Right renal cortex interstitium (tissue), 3 donors: Measurements from ENCODE around the gene CEACAM5. TPM values are rescaled to one million over a fixed set of nuclear protein-coding genes. Genes with fewer than 3 reads are reported as not detected.
"Not testable (repeated sequence)": the region's sequence is repeated elsewhere in the genome, so short reads cannot be mapped to it uniquely, and the experiment has no call there.

Experiments
- DNase-seq, 3 donors: peaks; one replicate each; pipeline ENCODE4 v3.0.0-alpha.2; 2013; ENCODE audit warnings: low read depth in 3 of 3, low spot score in 2 of 3
- polyA plus RNA-seq, 3 donors: library from polyadenylated mRNA; unstranded; fragments of 120-200 nt; gene quantifications; one replicate each; pipeline ENCODE4 v1.2.1, GENCODE V29; 2013; ENCODE audit not compliant: insufficient read length in 3 of 3

Gene CEACAM5
- polyA plus RNA-seq, 3 donors: 0.08 to 0.65 TPM; not detected in 1

- DNase-seq: no peak
These were observed 8.5 kb upstream of the CEACAM5 start for GRCh38 chr19:41699968-41700323.

- DNase-seq: no peak
These were observed 7.8 kb upstream of the CEACAM5 start for GRCh38 chr19:41700381-41701195.

DNA sequence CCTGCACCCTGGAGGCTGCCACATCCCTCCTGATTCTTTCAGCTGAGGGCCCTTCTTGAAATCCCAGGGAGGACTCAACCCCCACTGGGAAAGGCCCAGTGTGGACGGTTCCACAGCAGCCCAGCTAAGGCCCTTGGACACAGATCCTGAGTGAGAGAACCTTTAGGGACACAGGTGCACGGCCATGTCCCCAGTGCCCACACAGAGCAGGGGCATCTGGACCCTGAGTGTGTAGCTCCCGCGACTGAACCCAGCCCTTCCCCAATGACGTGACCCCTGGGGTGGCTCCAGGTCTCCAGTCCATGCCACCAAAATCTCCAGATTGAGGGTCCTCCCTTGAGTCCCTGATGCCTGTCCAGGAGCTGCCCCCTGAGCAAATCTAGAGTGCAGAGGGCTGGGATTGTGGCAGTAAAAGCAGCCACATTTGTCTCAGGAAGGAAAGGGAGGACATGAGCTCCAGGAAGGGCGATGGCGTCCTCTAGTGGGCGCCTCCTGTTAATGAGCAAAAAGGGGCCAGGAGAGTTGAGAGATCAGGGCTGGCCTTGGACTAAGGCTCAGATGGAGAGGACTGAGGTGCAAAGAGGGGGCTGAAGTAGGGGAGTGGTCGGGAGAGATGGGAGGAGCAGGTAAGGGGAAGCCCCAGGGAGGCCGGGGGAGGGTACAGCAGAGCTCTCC lies 6.9 kb upstream of the CEACAM5 start:
- no peak for DNase-seq

DNA sequence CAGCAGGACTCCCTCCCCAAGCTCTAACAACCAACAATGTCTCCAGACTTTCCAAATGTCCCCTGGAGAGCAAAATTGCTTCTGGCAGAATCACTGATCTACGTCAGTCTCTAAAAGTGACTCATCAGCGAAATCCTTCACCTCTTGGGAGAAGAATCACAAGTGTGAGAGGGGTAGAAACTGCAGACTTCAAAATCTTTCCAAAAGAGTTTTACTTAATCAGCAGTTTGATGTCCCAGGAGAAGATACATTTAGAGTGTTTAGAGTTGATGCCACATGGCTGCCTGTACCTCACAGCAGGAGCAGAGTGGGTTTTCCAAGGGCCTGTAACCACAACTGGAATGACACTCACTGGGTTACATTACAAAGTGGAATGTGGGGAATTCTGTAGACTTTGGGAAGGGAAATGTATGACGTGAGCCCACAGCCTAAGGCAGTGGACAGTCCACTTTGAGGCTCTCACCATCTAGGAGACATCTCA lies 6.2 kb upstream of the CEACAM5 start:
- no peak for DNase-seq

GRCh38 chr19:41703602-41704293 lies 4.7 kb upstream of the CEACAM5 start:
- no peak for DNase-seq

DNA sequence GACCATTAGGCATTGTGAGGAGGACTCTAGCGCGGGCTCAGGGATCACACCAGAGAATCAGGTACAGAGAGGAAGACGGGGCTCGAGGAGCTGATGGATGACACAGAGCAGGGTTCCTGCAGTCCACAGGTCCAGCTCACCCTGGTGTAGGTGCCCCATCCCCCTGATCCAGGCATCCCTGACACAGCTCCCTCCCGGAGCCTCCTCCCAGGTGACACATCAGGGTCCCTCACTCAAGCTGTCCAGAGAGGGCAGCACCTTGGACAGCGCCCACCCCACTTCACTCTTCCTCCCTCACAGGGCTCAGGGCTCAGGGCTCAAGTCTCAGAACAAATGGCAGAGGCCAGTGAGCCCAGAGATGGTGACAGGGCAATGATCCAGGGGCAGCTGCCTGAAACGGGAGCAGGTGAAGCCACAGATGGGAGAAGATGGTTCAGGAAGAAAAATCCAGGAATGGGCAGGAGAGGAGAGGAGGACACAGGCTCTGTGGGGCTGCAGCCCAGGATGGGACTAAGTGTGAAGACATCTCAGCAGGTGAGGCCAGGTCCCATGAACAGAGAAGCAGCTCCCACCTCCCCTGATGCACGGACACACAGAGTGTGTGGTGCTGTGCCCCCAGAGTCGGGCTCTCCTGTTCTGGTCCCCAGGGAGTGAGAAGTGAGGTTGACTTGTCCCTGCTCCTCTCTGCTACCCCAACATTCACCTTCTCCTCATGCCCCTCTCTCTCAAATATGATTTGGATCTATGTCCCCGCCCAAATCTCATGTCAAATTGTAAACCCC lies 2.8 kb upstream of the CEACAM5 start:
- peak; percentile 1 to 27 (median 21) for DNase-seq

DNA sequence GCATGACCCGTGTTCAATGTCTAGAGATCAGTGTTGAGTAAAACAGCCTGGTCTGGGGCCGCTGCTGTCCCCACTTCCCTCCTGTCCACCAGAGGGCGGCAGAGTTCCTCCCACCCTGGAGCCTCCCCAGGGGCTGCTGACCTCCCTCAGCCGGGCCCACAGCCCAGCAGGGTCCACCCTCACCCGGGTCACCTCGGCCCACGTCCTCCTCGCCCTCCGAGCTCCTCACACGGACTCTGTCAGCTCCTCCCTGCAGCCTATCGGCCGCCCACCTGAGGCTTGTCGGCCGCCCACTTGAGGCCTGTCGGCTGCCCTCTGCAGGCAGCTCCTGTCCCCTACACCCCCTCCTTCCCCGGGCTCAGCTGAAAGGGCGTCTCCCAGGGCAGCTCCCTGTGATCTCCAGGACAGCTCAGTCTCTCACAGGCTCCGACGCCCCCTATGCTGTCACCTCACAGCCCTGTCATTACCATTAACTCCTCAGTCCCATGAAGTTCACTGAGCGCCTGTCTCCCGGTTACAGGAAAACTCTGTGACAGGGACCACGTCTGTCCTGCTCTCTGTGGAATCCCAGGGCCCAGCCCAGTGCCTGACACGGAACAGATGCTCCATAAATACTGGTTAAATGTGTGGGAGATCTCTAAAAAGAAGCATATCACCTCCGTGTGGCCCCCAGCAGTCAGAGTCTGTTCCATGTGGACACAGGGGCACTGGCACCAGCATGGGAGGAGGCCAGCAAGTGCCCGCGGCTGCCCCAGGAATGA lies 1.5 kb upstream of the CEACAM5 start:
- no peak for DNase-seq

DNA sequence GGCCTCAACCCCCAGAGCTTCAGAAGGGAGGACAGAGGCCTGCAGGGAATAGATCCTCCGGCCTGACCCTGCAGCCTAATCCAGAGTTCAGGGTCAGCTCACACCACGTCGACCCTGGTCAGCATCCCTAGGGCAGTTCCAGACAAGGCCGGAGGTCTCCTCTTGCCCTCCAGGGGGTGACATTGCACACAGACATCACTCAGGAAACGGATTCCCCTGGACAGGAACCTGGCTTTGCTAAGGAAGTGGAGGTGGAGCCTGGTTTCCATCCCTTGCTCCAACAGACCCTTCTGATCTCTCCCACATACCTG lies 969 bp upstream of the CEACAM5 start:
- no peak for DNase-seq

- DNase-seq: no peak
These were observed 505 bp upstream of the CEACAM5 start for GRCh38 chr19:41707871-41708371.

DNA sequence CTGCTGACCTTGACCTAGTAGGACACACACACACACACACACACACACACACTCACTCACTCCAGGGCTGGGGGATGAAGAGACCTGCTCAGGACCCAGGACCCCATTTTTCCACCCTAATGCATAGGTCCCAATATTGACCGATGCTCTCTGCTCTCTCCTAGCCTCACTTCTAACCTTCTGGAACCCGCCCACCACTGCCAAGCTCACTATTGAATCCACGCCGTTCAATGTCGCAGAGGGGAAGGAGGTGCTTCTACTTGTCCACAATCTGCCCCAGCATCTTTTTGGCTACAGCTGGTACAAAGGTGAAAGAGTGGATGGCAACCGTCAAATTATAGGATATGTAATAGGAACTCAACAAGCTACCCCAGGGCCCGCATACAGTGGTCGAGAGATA lies 1.1 kb downstream of the CEACAM5 start:
- DNase-seq: not testable (repeated sequence)

DNA sequence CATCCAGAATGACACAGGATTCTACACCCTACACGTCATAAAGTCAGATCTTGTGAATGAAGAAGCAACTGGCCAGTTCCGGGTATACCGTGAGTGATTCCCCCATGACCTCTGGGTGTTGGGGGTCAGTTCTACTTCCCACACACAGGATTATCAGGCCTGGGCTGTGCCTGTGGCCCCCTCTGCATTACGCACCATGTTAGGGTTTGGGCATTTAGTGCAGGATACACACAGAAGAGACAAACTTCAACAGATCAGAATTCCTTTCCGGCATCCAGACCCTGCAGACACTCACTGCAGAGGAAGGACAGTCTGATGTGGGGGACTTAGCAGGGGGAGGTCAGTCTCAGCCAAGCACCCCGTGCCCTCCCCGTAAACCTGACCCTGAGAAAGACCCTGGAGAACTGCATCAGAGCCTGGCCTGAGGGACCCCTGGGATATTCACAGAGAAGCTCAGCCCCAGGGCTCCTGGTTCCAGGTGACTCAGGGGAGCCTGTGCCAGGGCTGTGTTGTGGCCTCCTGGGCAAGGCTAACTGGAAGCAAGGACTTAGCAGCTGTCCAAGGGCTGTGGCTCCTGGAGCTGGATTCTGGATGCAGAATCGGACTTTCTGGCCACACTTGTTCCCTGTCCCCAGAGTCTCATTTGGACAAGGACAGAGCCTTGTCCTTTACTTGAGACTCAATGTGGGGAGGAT lies 1.7 kb downstream of the CEACAM5 start:
- DNase-seq: no peak

- no peak for DNase-seq
These were observed 3.2 kb downstream of the CEACAM5 start for GRCh38 chr19:41711376-41712261.

GRCh38 chr19:41714598-41714997 lies 6.2 kb downstream of the CEACAM5 start:
- no peak for DNase-seq

GRCh38 chr19:41718761-41719160 lies 10.3 kb downstream of the CEACAM5 start:
- DNase-seq: no peak

DNA sequence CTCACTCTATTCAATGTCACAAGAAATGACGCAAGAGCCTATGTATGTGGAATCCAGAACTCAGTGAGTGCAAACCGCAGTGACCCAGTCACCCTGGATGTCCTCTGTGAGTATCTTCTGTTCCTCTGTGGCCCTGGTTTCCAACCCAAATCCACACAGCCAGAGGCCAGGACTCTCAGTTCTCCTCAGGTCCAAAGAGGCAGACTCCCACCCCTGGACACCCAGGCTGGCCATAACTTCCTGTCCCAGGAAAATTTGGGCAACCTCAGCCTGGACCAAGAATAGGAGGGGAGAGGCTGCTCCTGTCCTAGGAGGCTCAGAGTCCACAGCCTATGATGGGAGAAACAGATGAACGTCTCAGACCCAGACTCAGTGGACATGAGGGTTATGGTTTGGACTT lies 11.7 kb downstream of the CEACAM5 start:
- no peak for DNase-seq

- no peak for DNase-seq
These were observed 18.1 kb downstream of the CEACAM5 start for GRCh38 chr19:41726493-41726892.

DNA sequence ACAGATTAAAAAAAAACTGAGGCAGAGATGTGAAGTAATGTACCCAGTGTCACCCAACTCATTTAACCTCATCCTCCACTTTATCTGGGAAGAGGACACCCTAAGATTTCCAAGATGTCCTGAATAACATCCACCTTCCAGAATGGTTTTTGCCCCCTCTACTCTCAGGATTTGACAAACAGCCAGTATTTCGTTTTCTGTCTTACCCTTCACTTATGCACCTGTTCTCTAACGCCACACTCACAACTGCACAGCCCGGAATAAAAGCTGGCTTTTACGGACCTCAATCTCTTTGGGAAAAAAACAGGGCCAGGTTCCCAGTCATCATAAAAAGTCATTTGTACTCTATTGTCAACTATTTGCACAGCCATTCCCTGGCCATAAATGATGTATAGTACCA lies 25.7 kb downstream of the CEACAM5 start:
- DNase-seq: no peak

DNA sequence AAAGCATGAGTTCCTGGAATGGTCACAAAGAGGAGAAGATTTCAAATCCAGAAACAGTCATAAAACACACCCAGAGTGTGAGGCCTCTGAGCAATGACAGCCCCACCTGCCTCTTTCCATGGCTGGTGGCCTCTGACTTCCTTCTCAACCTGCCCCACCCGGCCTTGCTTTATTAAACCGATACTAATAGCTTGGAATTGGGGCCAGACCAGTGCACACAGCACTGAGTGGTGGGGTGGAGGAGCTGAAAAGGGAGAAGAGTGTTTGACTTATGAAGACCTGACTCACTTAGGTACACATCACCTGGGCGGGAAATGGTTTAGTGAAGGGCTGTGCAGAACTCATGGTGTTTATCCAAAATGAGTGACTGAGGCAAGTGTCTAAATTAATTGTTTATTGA lies 26.2 kb downstream of the CEACAM5 start:
- DNase-seq: no peak
